ENCODE results near the gene RTN4. TPM values are rescaled to one million over a fixed set of nuclear protein-coding genes. Genes with fewer than 3 reads are reported as not detected.

RTN4 gene
- total RNA-seq, 1 donor from 2014 or later: 83.0 TPM

DNA sequence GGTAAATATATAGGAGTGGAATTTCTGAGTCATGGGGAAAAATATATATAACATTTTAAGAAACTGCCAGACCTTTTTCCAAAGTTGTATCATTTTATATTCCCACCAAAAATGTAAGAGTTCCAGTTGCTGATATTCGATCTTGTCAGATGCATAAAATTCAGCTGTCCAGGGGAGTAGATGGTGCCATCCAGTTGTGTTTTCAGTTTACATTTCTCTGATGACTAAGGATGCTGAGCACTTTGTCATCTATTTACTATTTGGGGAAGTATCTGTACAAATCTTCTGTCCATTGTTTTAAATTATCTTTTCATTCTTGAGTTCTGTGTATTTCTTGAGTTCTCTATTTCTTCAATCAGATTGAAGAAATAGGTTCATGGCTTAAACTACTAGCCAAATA, 126.1 kb downstream of the RTN4 start:
- Mint-ChIP-seq H3K9me3 (peaks cover 7% of the 10 kb centered on the region), H3K27ac (no peak overlapping the region)

More for the DNA sequence above, 126.1 kb downstream of the RTN4 start:
- intact Hi-C loops (cut with micrococcal nuclease): no loop called here
- Mint-ChIP-seq H3K36me3 (ENCODE audit: low read depth) (peaks cover 2% of the 10 kb centered on the region), H3K27me3 (ENCODE audit: insufficient read depth) (peaks cover 5% of the 10 kb centered on the region), H3K4me3 (no peak overlapping the region), H3K4me1 (ENCODE audit: low read depth) (peaks cover under 1% of the 10 kb centered on the region)
- DNase-seq (ENCODE audit: low spot score): no peak

Other genes with a start within 250 kb of the RTN4 start
- gene CLHC1, start 181.8 kb upstream of the RTN4 start, total RNA-seq: 9.0 and 12.3 TPM in 2 replicates
- gene RPS27A, start 182.2 kb upstream of the RTN4 start, total RNA-seq: 949 and 953 TPM in 2 replicates
- gene MTIF2, start 218.8 kb upstream of the RTN4 start, total RNA-seq: 42.3 and 44.1 TPM in 2 replicates